Activated CD4-positive, alpha-beta T cell treated with anti-CD3 and anti-CD28 coated beads, Interleukin-2, amount 50 U/mL, for 16 hours (primary cell): ENCODE measurements around the gene XXYLT1.
A peak's percentile ranks its signal among the peaks of the same experiment; 100 is the strongest.
"Not testable (repeated sequence)": the region's sequence is repeated elsewhere in the genome, so short reads cannot be mapped to it uniquely, and the experiment has no call there.

ENCODE experiments used
- DNase-seq: peaks from one replicate; pipeline ENCODE4 v3.0.0-alpha.2; 2020

XXYLT1 gene

GRCh38 chr3:195270817-195271409, at the start of gene XXYLT1:
TSS of gene XXYLT1 (minus strand) at chr3:195271159. CDS start at chr3:195271058, 101 bp downstream.
- peak; percentile 91 for DNase-seq

GRCh38 chr3:195319060-195319459, 48.1 kb upstream of the XXYLT1 start:
- DNase-seq: no peak

- no peak for DNase-seq
Observed at GRCh38 chr3:195312714-195313113, 41.8 kb upstream of the XXYLT1 start.

- DNase-seq: no peak
Observed at GRCh38 chr3:195307711-195308110, 36.8 kb upstream of the XXYLT1 start.

- DNase-seq: no peak
Observed at GRCh38 chr3:195306369-195306768, 35.4 kb upstream of the XXYLT1 start.

- no peak for DNase-seq
Observed at GRCh38 chr3:195302431-195302830, 31.5 kb upstream of the XXYLT1 start.

- no peak for DNase-seq
Observed at GRCh38 chr3:195297446-195297845, 26.5 kb upstream of the XXYLT1 start.

- DNase-seq: no peak
Observed at GRCh38 chr3:195296662-195297061, 25.7 kb upstream of the XXYLT1 start.

GRCh38 chr3:195291121-195291520, 20.2 kb upstream of the XXYLT1 start:
- DNase-seq: no peak

- not testable (repeated sequence) for DNase-seq
Observed at GRCh38 chr3:195290643-195291042, 19.7 kb upstream of the XXYLT1 start.

GRCh38 chr3:195286115-195286872, 15.3 kb upstream of the XXYLT1 start:
- DNase-seq: no peak

- no peak for DNase-seq
Observed at GRCh38 chr3:195285372-195285771, 14.4 kb upstream of the XXYLT1 start.

- DNase-seq: peak; percentile 17
Observed at GRCh38 chr3:195284842-195285241, 13.9 kb upstream of the XXYLT1 start.

- DNase-seq: no peak
Observed at GRCh38 chr3:195282961-195283360, 12.0 kb upstream of the XXYLT1 start.

- DNase-seq: no peak
Observed at GRCh38 chr3:195274259-195274966, 3.5 kb upstream of the XXYLT1 start.

- DNase-seq: peak; percentile 91
Observed at GRCh38 chr3:195271410-195272243, 668 bp upstream of the XXYLT1 start.

- peak; percentile 52 for DNase-seq
Observed at GRCh38 chr3:195270079-195270816, 711 bp downstream of the XXYLT1 start.

- no peak for DNase-seq
Observed at GRCh38 chr3:195269375-195270078, 1.4 kb downstream of the XXYLT1 start.

GRCh38 chr3:195268576-195269309, 2.2 kb downstream of the XXYLT1 start:
- DNase-seq: no peak

GRCh38 chr3:195267096-195267495, 3.9 kb downstream of the XXYLT1 start:
- no peak for DNase-seq

GRCh38 chr3:195266428-195266827, 4.5 kb downstream of the XXYLT1 start:
- DNase-seq: no peak
